ENCODE data around the gene FLT4. TPM values are rescaled to one million over a fixed set of nuclear protein-coding genes. Genes with fewer than 3 reads are reported as not detected.

Gene FLT4
- total and polyA plus RNA-seq, 8 donors, result 0.93 to 9.5 (median 3.1) TPM

GRCh38 chr5:180623844-180624243 lies 25.6 kb downstream of the FLT4 start:
- no peak for DNase-seq
- intact Hi-C loops (cut with DNase I; ENCODE audit: low total_unique reads), result no loop called here
- H3K9me3 ChIP-seq, result no peaks in the 10 kb centered on the region
- TF ChIP-seq POLR2AphosphoS5 (IDR thresholded peaks at IDR 0.05) (no peak), POLR2A (IDR thresholded peaks at IDR 0.05) (no peak), EP300 (IDR thresholded peaks at IDR 0.05) (no peak)
- TF ChIP-seq, protein P1, sequence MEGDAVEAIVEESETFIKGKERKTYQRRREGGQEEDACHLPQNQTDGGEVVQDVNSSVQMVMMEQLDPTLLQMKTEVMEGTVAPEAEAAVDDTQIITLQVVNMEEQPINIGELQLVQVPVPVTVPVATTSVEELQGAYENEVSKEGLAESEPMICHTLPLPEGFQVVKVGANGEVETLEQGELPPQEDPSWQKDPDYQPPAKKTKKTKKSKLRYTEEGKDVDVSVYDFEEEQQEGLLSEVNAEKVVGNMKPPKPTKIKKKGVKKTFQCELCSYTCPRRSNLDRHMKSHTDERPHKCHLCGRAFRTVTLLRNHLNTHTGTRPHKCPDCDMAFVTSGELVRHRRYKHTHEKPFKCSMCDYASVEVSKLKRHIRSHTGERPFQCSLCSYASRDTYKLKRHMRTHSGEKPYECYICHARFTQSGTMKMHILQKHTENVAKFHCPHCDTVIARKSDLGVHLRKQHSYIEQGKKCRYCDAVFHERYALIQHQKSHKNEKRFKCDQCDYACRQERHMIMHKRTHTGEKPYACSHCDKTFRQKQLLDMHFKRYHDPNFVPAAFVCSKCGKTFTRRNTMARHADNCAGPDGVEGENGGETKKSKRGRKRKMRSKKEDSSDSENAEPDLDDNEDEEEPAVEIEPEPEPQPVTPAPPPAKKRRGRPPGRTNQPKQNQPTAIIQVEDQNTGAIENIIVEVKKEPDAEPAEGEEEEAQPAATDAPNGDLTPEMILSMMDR (IDR thresholded peaks at IDR 0.05), result no peak
- H3K4me3 ChIP-seq, result no peak overlapping the region
- H3K27ac ChIP-seq, result no peak overlapping the region
- H3K4me1 ChIP-seq, result peaks cover 0 to 6% (median 3%) of the 10 kb centered on the region in 4 donors
- H3K27me3 ChIP-seq, result peaks cover 0 to 34% (median 7%) of the 10 kb centered on the region in 3 donors
- WGBS, 5 donors, result 79 to 96% (median 86%) methylated on average over 14 to 15 of the region's 15 CpGs
- no peaks in the 10 kb centered on the region for H3K36me3 ChIP-seq

DNA sequence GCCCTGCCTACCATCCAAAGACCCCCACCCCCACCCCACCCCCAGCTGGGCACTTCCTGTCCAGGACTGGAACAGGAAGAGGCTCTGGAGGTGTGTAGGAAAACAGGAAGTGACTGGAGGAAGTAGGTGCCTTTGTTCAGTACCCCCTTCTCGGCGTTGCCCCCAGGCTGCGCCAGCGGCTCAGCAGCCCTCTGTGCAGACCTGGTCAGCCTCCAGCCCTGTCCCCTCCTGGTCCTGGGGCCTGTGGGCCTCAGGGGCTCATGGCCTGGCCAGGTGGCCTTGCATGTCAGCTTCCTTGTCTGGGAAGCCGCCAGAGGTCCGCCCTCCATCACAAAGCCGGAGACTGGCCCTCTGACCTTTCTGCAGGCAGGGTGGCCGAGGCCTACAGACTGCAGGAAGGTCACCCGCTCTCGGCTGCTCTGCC lies 26.0 kb downstream of the FLT4 start:
- no peak overlapping the region for H3K4me3 ChIP-seq
- H3K27ac ChIP-seq, result no peak overlapping the region
- intact Hi-C loops (cut with DNase I; ENCODE audit: low total_unique reads), result no loop called here
- DNase-seq, result no peak
- H3K9me3 ChIP-seq, result no peaks in the 10 kb centered on the region
- WGBS, 5 donors, result 78 to 85% (median 83%) methylated on average over 10 of the region's 10 CpGs
- TF ChIP-seq EP300 (IDR thresholded peaks at IDR 0.05) (no peak), POLR2A (IDR thresholded peaks at IDR 0.05) (no peak), POLR2AphosphoS5 (IDR thresholded peaks at IDR 0.05) (no peak)
- TF ChIP-seq, protein P1 (IDR thresholded peaks at IDR 0.05), result no peak
- H3K36me3 ChIP-seq, result no peaks in the 10 kb centered on the region
- peaks cover 0 to 35% (median 11%) of the 10 kb centered on the region in 3 donors for H3K27me3 ChIP-seq
- H3K4me1 ChIP-seq, result peaks cover 0 to 10% (median 5%) of the 10 kb centered on the region in 4 donors

- Histone ChIP-seq H3K27me3 (peaks cover 0 to 37% (median 12%) of the 10 kb centered on the region in 3 donors), H3K4me1 (peaks cover 0 to 12% (median 5%) of the 10 kb centered on the region in 4 donors), H3K27ac (no peak overlapping the region), H3K36me3 (no peaks in the 10 kb centered on the region), H3K4me3 (no peak overlapping the region), H3K9me3 (no peaks in the 10 kb centered on the region)
- 72 to 95% (median 87%) methylated on average over 5 to 6 of the region's 6 CpGs for WGBS, 5 donors
- TF ChIP-seq POLR2AphosphoS5 (IDR thresholded peaks at IDR 0.05) (no peak), POLR2A (IDR thresholded peaks at IDR 0.05) (no peak), EP300 (IDR thresholded peaks at IDR 0.05) (no peak)
- TF ChIP-seq, protein P1 (IDR thresholded peaks at IDR 0.05), result no peak
- intact Hi-C loops (cut with DNase I; ENCODE audit: low total_unique reads), result no loop called here
- no peak for DNase-seq
Measured at GRCh38 chr5:180622910-180623309, 26.5 kb downstream of the FLT4 start.

- DNase-seq, result no peak
- H3K4me1 ChIP-seq, result peaks cover 0 to 12% (median 5%) of the 10 kb centered on the region in 4 donors
- no peaks in the 10 kb centered on the region for H3K9me3 ChIP-seq
- no peak overlapping the region for H3K27ac ChIP-seq
- peaks cover 0 to 44% (median 12%) of the 10 kb centered on the region in 3 donors for H3K27me3 ChIP-seq
- intact Hi-C loops (cut with DNase I; ENCODE audit: low total_unique reads), result no loop called here
- 71 to 90% (median 77%) methylated on average over 26 to 32 of the region's 32 CpGs for WGBS, 5 donors
- no peaks in the 10 kb centered on the region for H3K36me3 ChIP-seq
- TF ChIP-seq POLR2AphosphoS5 (IDR thresholded peaks at IDR 0.05), result no peak
- no peak for TF ChIP-seq POLR2A (IDR thresholded peaks at IDR 0.05)
- no peak overlapping the region for H3K4me3 ChIP-seq
Measured at GRCh38 chr5:180621311-180621710, 28.1 kb downstream of the FLT4 start.

GRCh38 chr5:180620014-180620413 lies 29.4 kb downstream of the FLT4 start:
- no peaks in the 10 kb centered on the region for H3K36me3 ChIP-seq
- H3K4me1 ChIP-seq, result peaks cover 0 to 12% (median 5%) of the 10 kb centered on the region in 4 donors
- H3K27me3 ChIP-seq, result peaks cover 0 to 48% (median 12%) of the 10 kb centered on the region in 3 donors
- no peak for DNase-seq
- 80 to 94% (median 86%) methylated on average over 8 to 14 of the region's 14 CpGs for WGBS, 5 donors
- no peaks in the 10 kb centered on the region for H3K9me3 ChIP-seq
- no peak overlapping the region for H3K27ac ChIP-seq
- TF ChIP-seq EP300 (IDR thresholded peaks at IDR 0.05), result no peak
- TF ChIP-seq, protein P1 (IDR thresholded peaks at IDR 0.05), result no peak
- no peak for TF ChIP-seq POLR2A (IDR thresholded peaks at IDR 0.05)
- no peak for TF ChIP-seq POLR2AphosphoS5 (IDR thresholded peaks at IDR 0.05)
- H3K4me3 ChIP-seq, result no peak overlapping the region
- intact Hi-C loops (cut with DNase I; ENCODE audit: low total_unique reads), result no loop called here
